Right lobe of liver (tissue), 6 donors: ENCODE data around the gene RNF225. TPM values are rescaled to one million over a fixed set of nuclear protein-coding genes. Genes with fewer than 3 reads are reported as not detected.
A peak's percentile ranks its signal among the peaks of the same experiment; 100 is the strongest.
"Not testable (repeated sequence)": the region's sequence is repeated elsewhere in the genome, so short reads cannot be mapped to it uniquely, and the experiment has no call there.

Source experiments
- ATAC-seq, 4 donors: fragments of 200-7000 bp; cut with Tn5 transposase; one replicate each; pipeline ENCODE4 v1.9.1; 2020; ENCODE audit warnings: mild to moderate bottlenecking in 4 of 4, moderate library complexity in 4 of 4
- DNase-seq, 3 donors: peaks; one replicate each; pipeline ENCODE4 v3.0.0-alpha.2; 2020
- H3K27ac ChIP-seq, 3 donors: fragments of 200-600 bp; one replicate each; pipeline ENCODE4 v1.8.0; 2022
- H3K27me3 ChIP-seq, 2 donors: fragments of 200-600 bp; one replicate each; pipeline ENCODE4 v1.8.0; 2022
- H3K36me3 ChIP-seq, 4 donors: fragments of 200-600 bp; sonication (generic) in 1 of 4; one replicate each; pipeline versions ENCODE4 v1.5.1 to v1.8.0; 2017 to 2022; ENCODE audit warnings: control low read depth in 1 of 4
- H3K4me1 ChIP-seq, 4 donors: fragments of 200-600 bp; sonication (generic) in 1 of 4; one replicate each; pipeline versions ENCODE4 v1.5.1 to v1.8.0; 2017 to 2022; ENCODE audit warnings: control low read depth in 1 of 4
- H3K4me3 ChIP-seq, 3 donors: fragments of 200-600 bp; one replicate each; pipeline ENCODE4 v1.8.0; 2022
- H3K9me3 ChIP-seq, 4 donors: fragments of 200-600 bp; sonication (generic) in 1 of 4; one replicate each; pipeline versions ENCODE4 v1.5.1 to v1.8.0; 2017 to 2022; ENCODE audit warnings: control low read depth in 1 of 4
- POLR2A ChIP-seq: fragments of 450-650 bp; IDR thresholded peaks from one replicate; pipeline ENCODE4 v1.6.1; 2017; ENCODE audit warnings: antibody characterized with exemption, mild to moderate bottlenecking
- WGBS: methylation state at CpG from one replicate; pipeline ENCODE4 v1.1.6; 2018; ENCODE audit warnings: low coverage, low lambda C conversion rate; ENCODE audit not compliant: insufficient coverage; ENCODE audit errors: missing lambda C conversion rate; 5-methylcytosine and 5-hydroxymethylcytosine counted together
- intact Hi-C, 2 donors: fragments of 100-400 bp; cut with DNase I; formaldehyde crosslinking; loops; one replicate each; pipeline versions ENCODE4 v1.11.2 to v1.14.1; 2022
- total RNA-seq, 6 experiments: library from RNA; depleted of rRNA in 2 of 6; stranded (reverse); fragments of >200 nt in 2 of 6; fragmentation: NEBNext Ultra II Directional in 3 of 6; extraction: Animal tissue kit (Norgen Biotek cat#: 25700) in 3 of 6; gene quantifications; one replicate each; pipeline versions ENCODE4 v1.1.0 to v1.2.4, GENCODE V29; 2016 to 2023
- TF ChIP-seq, protein P1 (sequence below), 4 donors: fragments of 200-600 bp in 3 of 4; fragments of 450-650 bp in 1 of 4; IDR thresholded peaks; one replicate each; pipeline versions ENCODE4 v1.5.1 to v1.8.0; 2016 to 2022; ENCODE audit warnings: antibody characterized with exemption in 4 of 4, mild to moderate bottlenecking in 2 of 4
- donor health status: DM: no; HTN: yes; CAD: no.
- donor health status: DM: no; HTN: no; CAD: no.
- donor health status: DM: no; HTN: no; CAD: no.
- donor health status: DM: no; HTN: yes; CAD: no.
- donor health status: DM: no; HTN: yes; CAD: no.

Gene RNF225
- total RNA-seq, 6 experiments from 2014 or later = not detected

DNA sequence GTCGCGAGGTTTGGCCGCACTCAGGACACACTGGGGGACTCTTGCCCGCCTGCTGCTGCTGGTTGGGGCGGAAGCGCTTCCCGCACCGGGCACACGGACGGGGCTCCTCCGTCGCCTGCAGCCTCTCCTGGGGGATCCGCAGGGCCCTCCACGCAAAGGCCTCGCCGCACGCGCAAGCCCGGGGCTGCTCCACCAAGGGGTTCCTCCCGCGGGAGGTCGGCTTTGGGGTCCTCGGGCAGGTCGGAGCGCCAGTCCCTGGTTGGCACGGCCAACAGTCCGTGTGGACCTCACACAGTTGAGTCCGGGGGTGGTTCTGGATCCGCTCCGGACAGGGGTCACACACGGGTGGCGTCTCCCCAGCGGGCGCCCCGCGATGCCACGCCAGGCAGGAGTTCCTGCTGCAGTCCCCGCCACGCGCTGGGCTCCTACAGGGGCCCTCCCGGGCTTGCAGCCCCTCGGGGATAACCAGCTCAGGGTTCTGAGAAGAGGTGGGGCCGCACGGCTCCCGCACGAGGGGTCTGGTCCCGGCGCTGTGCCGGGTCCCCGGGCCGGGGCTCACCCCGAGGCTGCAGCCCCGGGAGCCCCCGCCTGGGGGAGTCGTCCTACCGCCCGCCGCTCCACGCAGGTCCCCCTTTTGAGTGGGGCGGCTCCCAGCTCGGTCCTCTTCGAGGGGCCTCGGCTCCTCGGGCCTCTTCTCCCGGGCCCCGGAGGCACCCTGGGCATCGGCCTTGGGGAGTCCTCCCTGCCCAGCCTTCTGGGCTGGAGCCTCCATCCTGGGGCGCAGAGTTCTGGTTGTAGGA lies 26.7 kb upstream of the RNF225 start:
- TF ChIP-seq, protein P1, sequence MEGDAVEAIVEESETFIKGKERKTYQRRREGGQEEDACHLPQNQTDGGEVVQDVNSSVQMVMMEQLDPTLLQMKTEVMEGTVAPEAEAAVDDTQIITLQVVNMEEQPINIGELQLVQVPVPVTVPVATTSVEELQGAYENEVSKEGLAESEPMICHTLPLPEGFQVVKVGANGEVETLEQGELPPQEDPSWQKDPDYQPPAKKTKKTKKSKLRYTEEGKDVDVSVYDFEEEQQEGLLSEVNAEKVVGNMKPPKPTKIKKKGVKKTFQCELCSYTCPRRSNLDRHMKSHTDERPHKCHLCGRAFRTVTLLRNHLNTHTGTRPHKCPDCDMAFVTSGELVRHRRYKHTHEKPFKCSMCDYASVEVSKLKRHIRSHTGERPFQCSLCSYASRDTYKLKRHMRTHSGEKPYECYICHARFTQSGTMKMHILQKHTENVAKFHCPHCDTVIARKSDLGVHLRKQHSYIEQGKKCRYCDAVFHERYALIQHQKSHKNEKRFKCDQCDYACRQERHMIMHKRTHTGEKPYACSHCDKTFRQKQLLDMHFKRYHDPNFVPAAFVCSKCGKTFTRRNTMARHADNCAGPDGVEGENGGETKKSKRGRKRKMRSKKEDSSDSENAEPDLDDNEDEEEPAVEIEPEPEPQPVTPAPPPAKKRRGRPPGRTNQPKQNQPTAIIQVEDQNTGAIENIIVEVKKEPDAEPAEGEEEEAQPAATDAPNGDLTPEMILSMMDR (IDR thresholded peaks at IDR 0.05) = no peak
- no peak for TF ChIP-seq POLR2A
- Histone ChIP-seq H3K27me3 (no peaks in the 10 kb centered on the region), H3K4me1 (peaks cover 0 to 16% (median 4%) of the 10 kb centered on the region in 4 donors), H3K27ac (no peak overlapping the region), H3K9me3 (no peaks in the 10 kb centered on the region), H3K36me3 (no peaks in the 10 kb centered on the region), H3K4me3 (no peak overlapping the region)
- DNase-seq = peak in 2 of 3 donors; percentile 17 to 28
- WGBS = 92% methylated on average over 6 of the region's 68 CpGs
- no peak for ATAC-seq
- intact Hi-C loops = no loop called here

DNA sequence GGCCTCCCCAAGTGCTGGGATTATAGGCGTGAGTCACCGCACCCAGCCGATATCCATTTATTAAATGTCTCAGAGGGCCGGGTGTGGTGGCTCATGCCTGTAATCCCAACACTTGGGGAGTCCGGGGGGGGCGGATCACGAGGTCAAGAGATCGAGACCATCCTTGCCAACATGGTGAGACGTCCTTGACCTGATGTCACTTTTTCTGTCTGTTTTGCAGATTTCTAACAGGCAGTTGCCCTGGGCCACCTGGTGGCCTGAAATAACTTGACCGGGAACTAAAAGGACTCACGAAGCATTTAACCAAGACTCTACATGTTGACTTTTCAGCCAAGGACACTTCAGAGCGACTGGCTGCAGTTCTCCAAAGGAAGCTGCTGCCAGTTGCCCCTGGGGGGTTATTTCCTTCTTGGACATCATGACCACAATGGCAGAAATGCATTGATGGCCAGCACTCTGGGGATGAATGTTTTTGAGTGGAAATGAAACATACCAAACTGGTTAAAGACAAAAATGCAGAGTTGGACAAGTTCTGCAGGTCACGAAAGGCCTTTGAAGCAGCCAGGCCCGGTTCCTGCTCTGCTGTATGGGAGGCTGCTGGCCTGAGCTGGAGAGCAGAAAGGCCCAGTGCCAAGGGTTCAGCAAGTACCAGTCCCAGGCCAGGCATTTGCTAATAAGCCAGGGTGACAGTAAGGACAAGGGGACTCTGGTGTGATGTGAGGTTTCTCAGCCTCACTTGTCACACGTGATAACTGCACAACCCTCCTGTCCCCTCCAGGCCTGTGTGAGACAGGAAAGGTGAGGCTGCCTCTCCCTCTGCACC lies 22.9 kb upstream of the RNF225 start:
- Histone ChIP-seq H3K27me3 (no peaks in the 10 kb centered on the region), H3K27ac (peak overlapping the region in 1 of 3 donors; percentile 36), H3K4me3 (no peak overlapping the region), H3K4me1 (peaks cover 0 to 16% (median 4%) of the 10 kb centered on the region in 4 donors), H3K36me3 (no peaks in the 10 kb centered on the region), H3K9me3 (no peaks in the 10 kb centered on the region)
- TF ChIP-seq, protein P1 (IDR thresholded peaks at IDR 0.05) = peak; percentile 17 to 38 (median 28)
- no peak for TF ChIP-seq POLR2A
- 60% methylated on average over 6 of the region's 15 CpGs for WGBS
- intact Hi-C loops = no loop called here
- ATAC-seq (peak; percentile 66 to 96 (median 83)), DNase-seq (peak in 2 of 3 donors; percentile 35 to 78)

DNA sequence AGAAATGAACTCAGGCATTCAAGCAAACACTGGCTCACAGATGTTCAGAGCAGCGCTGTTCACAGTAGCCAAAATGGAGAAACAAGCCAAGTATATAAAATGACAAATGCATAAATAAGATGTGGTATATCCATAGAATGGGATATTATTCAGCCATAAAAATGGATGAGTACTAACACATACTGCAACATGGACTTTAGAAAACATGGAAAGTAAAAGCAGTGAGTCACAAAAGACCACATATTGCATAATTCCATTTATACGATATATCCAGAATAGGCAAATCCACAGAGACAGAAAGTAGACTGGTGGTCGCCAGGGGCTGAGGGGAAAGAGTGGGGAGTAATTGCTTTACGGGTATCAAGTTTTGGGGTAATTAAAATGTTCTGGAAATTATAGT lies 21.3 kb upstream of the RNF225 start:
- peaks cover 0 to 16% (median 4%) of the 10 kb centered on the region in 4 donors for H3K4me1 ChIP-seq
- 67% methylated on average over 4 of the region's 4 CpGs for WGBS
- intact Hi-C loops = no loop called here
- no peaks in the 10 kb centered on the region for H3K27me3 ChIP-seq
- no peak overlapping the region for H3K4me3 ChIP-seq
- ATAC-seq = no peak
- H3K36me3 ChIP-seq = no peaks in the 10 kb centered on the region
- TF ChIP-seq, protein P1 (IDR thresholded peaks at IDR 0.05) = no peak
- TF ChIP-seq POLR2A = no peak
- H3K27ac ChIP-seq = no peak overlapping the region
- H3K9me3 ChIP-seq = no peaks in the 10 kb centered on the region
- no peak for DNase-seq

DNA sequence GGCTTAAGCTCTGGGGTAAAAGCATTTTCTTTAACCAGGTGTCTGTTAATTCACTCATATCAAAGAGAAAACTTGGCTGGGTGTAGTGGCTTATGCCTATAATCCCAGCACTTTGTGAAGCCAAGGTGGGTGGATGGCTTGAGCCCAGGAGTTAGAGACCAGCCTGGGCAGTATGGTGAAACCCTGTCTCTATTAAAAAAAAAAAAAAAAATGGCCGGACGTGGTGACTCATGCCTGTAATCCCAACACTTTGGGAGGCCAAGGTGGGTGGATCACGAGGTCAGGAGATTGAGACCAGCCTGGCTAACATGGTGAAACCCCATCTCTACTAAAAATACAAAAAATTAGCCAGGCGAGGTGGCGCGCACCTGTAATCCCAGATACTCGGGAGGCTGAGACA lies 18.7 kb upstream of the RNF225 start:
- H3K36me3 ChIP-seq, intact Hi-C loops, ATAC-seq, H3K9me3 ChIP-seq, H3K27me3 ChIP-seq, H3K4me3 ChIP-seq, H3K27ac ChIP-seq: not testable (repeated sequence)
- H3K4me1 ChIP-seq = peaks cover 0 to 20% (median 10%) of the 10 kb centered on the region in 4 donors
- WGBS = 65% methylated on average over 6 of the region's 7 CpGs
- peak in 1 of 3 donors; percentile 9 for DNase-seq

DNA sequence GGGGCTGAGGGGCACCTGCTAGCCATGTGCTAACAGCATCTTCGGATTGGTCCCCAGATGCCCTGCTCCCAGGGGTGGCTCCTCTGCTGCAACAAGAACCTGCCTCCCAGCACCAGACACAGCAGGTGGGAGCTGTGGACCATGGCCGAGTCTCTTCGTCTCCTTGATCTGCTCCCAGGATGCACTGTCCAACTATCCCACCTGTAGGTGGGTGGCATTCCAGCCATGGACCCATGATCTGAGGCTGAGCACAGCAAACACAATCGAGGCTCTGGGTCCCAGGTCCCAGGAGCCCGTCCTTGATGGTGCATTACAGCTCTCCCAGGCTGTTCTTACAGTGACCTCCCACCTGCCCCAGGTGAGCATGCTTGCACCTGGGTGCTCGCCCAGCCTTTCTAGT lies 16.2 kb upstream of the RNF225 start:
- H3K4me3 ChIP-seq = no peak overlapping the region
- no peak for TF ChIP-seq POLR2A
- TF ChIP-seq, protein P1 (IDR thresholded peaks at IDR 0.05) = no peak
- H3K27me3 ChIP-seq = no peaks in the 10 kb centered on the region
- no peak for ATAC-seq
- intact Hi-C loops = no loop called here
- H3K36me3 ChIP-seq = no peaks in the 10 kb centered on the region
- H3K9me3 ChIP-seq = no peaks in the 10 kb centered on the region
- WGBS = no CpG with 5 or more reads among the region's 6 CpGs
- H3K27ac ChIP-seq = no peak overlapping the region
- H3K4me1 ChIP-seq = peaks cover 0 to 16% (median 2%) of the 10 kb centered on the region in 4 donors
- peak in 1 of 3 donors; percentile 11 for DNase-seq
